GM12878 (cell line): ENCODE data around the gene DVL2. TPM values are rescaled to one million over a fixed set of nuclear protein-coding genes. Genes with fewer than 3 reads are reported as not detected.
A peak's percentile ranks its signal among the peaks of the same experiment; 100 is the strongest.

Experiments
- ATAC-seq: fragments of 200-7000 bp; cut with Tn5 transposase; 3 replicates; pipeline ENCODE4 v1.9.1; 2020; ENCODE audit warnings: mild to moderate bottlenecking, moderate library complexity
- BruUV-seq: library from RNA; stranded (reverse); fragments of 400-500 nt; replicated peaks from 2 replicates; lab custom pipeline; 2021; lab: Mats Ljungman, UMichigan
- CTCF ChIA-PET: fragments of 300-600 bp; sonication (Branson Sonifier 250); formaldehyde crosslinking; extraction: SDS; loops from one replicate; lab custom pipeline; 2021; ENCODE audit warnings: inconsistent platforms; lab: Yijun Ruan, JAX
- POLR2A ChIA-PET: fragments of 350-600 bp; formaldehyde crosslinking; extraction: SDS; loops from one replicate; lab custom pipeline; 2021; ENCODE audit warnings: inconsistent platforms; lab: Charles Lee
- RAD21 ChIA-PET: fragments of 300-600 bp; sonication (Branson Sonifier 250); formaldehyde crosslinking; loops from one replicate; lab custom pipeline; 2023; ENCODE audit warnings: antibody characterized with exemption; ENCODE audit not compliant: unreplicated experiment; lab: Charles Lee
- SMC1A ChIA-PET: fragments of 300-600 bp; sonication (Branson Sonifier 250); formaldehyde crosslinking; loops from one replicate; lab custom pipeline; 2023; ENCODE audit not compliant: unreplicated experiment, uncharacterized antibody; lab: Charles Lee
- DNase-seq: peaks from one replicate; pipeline ENCODE4 v3.0.0-alpha.2; 2011; ENCODE audit warnings: low read depth, low spot score
- FAIRE-seq: peaks from 3 replicates; lab custom pipeline; 2011; peaks lifted over from hg19 to GRCh38; lab: Jason Lieb, UNC
- H2AFZ ChIP-seq: 2 replicates; pipeline ENCODE4 v1.6.0; 2011; ENCODE audit warnings: low read depth, low read length, control low read depth; ENCODE audit not compliant: control insufficient read depth
- H3K27ac ChIP-seq: 2 replicates; pipeline ENCODE4 v1.5.1; 2011; ENCODE audit warnings: control low read depth; ENCODE audit not compliant: control insufficient read depth, insufficient read depth
- H3K27me3 ChIP-seq, 2 experiments: replicated peaks in 1 of 2; 2 replicates each; pipeline versions ENCODE4 v1.6.0 to v1.6.1; 2011; ENCODE audit warnings: low read length in 1 of 2; ENCODE audit not compliant: control insufficient read depth in 2 of 2, insufficient read depth in 2 of 2
- H3K36me3 ChIP-seq, 2 experiments: 2 replicates each; pipeline ENCODE4 v1.5.1; 2011; ENCODE audit warnings: low read length in 1 of 2; ENCODE audit not compliant: control insufficient read depth in 2 of 2, insufficient read depth in 2 of 2
- H3K4me1 ChIP-seq: 2 replicates; pipeline ENCODE4 v1.6.1; 2011; ENCODE audit warnings: mild to moderate bottlenecking, low read length, moderate library complexity, mixed read lengths; ENCODE audit not compliant: control insufficient read depth, insufficient read depth
- H3K4me2 ChIP-seq: 2 replicates; pipeline ENCODE4 v1.6.0; 2011; ENCODE audit warnings: control low read depth; ENCODE audit not compliant: control insufficient read depth, insufficient read depth
- H3K4me3 ChIP-seq: fragments of 200-600 bp; sonication (generic); 2 replicates; pipeline ENCODE4 v1.5.1; 2016
- H3K79me2 ChIP-seq: 2 replicates; pipeline ENCODE4 v1.6.0; 2011; ENCODE audit warnings: low read length; ENCODE audit not compliant: control insufficient read depth, insufficient read depth
- H3K9ac ChIP-seq: 2 replicates; pipeline ENCODE4 v1.8.0; 2011; ENCODE audit warnings: low read length, control low read depth, mixed read lengths; ENCODE audit not compliant: control insufficient read depth, insufficient read depth
- H3K9me3 ChIP-seq: replicated peaks from 3 replicates; pipeline ENCODE4 v1.5.1; 2011; ENCODE audit warnings: mild to moderate bottlenecking, low read length; ENCODE audit not compliant: control insufficient read depth, insufficient read depth
- H4K20me1 ChIP-seq: 2 replicates; pipeline ENCODE4 v1.6.0; 2011; ENCODE audit not compliant: control insufficient read depth, insufficient read depth
- BACH1 ChIP-seq: fragments of 450-650 bp; IDR thresholded peaks from 2 replicates; pipeline ENCODE4 v1.6.1; 2017; ENCODE audit warnings: mild to moderate bottlenecking, borderline replicate concordance
- CHD1 ChIP-seq: IDR thresholded peaks from 2 replicates; pipeline ENCODE4 v1.6.1; 2012; ENCODE audit warnings: low read depth, low read length, improper control_type of control experiment
- FOXM1 ChIP-seq: IDR thresholded peaks from 2 replicates; pipeline ENCODE4 v1.6.1; 2012; ENCODE audit warnings: low read depth, mild to moderate bottlenecking, inconsistent platforms, low read length, moderate library complexity
- HCFC1 ChIP-seq: fragments of 150-350 bp; IDR thresholded peaks from 2 replicates; pipeline ENCODE4 v1.6.1; 2014; ENCODE audit warnings: low read length
- LARP7 ChIP-seq: fragments of 450-650 bp; IDR thresholded peaks from 2 replicates; pipeline ENCODE4 v1.6.1; 2017; ENCODE audit warnings: mild to moderate bottlenecking
- SMARCA5 ChIP-seq: fragments of 450-650 bp; IDR thresholded peaks from 2 replicates; pipeline ENCODE4 v1.6.1; 2017; ENCODE audit warnings: mild to moderate bottlenecking
- SMC3 ChIP-seq: IDR thresholded peaks from 2 replicates; pipeline ENCODE4 v1.6.1; 2011; ENCODE audit warnings: low read length, improper control_type of control experiment, borderline replicate concordance
- SUPT20H ChIP-seq: IDR thresholded peaks from 2 replicates; pipeline ENCODE4 v1.6.1; 2011; ENCODE audit warnings: low read depth, mild to moderate bottlenecking, low read length, moderate library complexity, borderline replicate concordance; ENCODE audit not compliant: control insufficient read depth
- TAF1 ChIP-seq: IDR thresholded peaks from 2 replicates; pipeline ENCODE4 v1.6.1; 2011; ENCODE audit warnings: mild to moderate bottlenecking, low read depth, low read length, borderline replicate concordance
- ZBED1 ChIP-seq: IDR thresholded peaks from 2 replicates; pipeline ENCODE4 v1.6.1; 2016; ENCODE audit warnings: borderline replicate concordance
- ZSCAN29 ChIP-seq: fragments of 450-650 bp; IDR thresholded peaks from 2 replicates; pipeline ENCODE4 v1.6.1; 2017; ENCODE audit warnings: mild to moderate bottlenecking, moderate library complexity
- WGBS: methylation state at CpG from one replicate; pipeline ENCODE4 v1.1.6; 2016; ENCODE audit warnings: low lambda C conversion rate; ENCODE audit not compliant: insufficient replicate concordance, insufficient coverage; ENCODE audit errors: missing lambda C conversion rate; 5-methylcytosine and 5-hydroxymethylcytosine counted together
- in situ Hi-C: fragments of 300-500 bp; cut with MboI; formaldehyde crosslinking; loops from 9 replicates; pipeline ENCODE4 v1.14.3; 2018; ENCODE audit warnings: mixed read lengths
- intact Hi-C: fragments of 100-400 bp; cut with micrococcal nuclease; formaldehyde crosslinking; loops from one replicate; pipeline ENCODE4 v1.14.2; 2022; ENCODE audit not compliant: unreplicated experiment
- polyA plus RNA-seq, 11 experiments: library from polyadenylated mRNA; depleted of rRNA in 4 of 11; unstranded in 6 of 11; stranded (reverse) in 5 of 11; fragments of >200 nt; fragmentation: Nextera tagmentation in 4 of 11; fragmentation: Illumina TruSeq in 1 of 11; extraction: Ambion mirVana in 4 of 11; extraction: Trizol in 1 of 11; gene quantifications; 1 replicate in 1 of 11; 2 replicates in 10 of 11; pipeline versions ENCODE4 v1.2.1 to v1.2.3, GENCODE V29; 2011 to 2016; ENCODE audit warnings: inconsistent platforms in 2 of 11, missing spikeins in 2 of 11, low read depth in 1 of 11
- total RNA-seq, 4 experiments: library from RNA; depleted of rRNA in 3 of 4; stranded (reverse); fragments of >200 nt in 3 of 4; fragmentation: Illumina TruSeq in 1 of 4; extraction: Trizol in 1 of 4; gene quantifications; 2 replicates each; pipeline versions ENCODE4 v1.2.1 to v1.2.3, GENCODE V29; 2013 to 2021
- TF ChIP-seq, protein P1 (sequence below): fragments of 150-350 bp; IDR thresholded peaks from 2 replicates; pipeline ENCODE4 v1.6.1; 2016; ENCODE audit warnings: low read depth, low read length
- TF ChIP-seq, protein P2 (sequence below): fragments of 450-650 bp; IDR thresholded peaks from 2 replicates; pipeline ENCODE4 v1.6.1; 2017; ENCODE audit warnings: mild to moderate bottlenecking, moderate library complexity
- TF ChIP-seq, protein P3 (sequence below): IDR thresholded peaks from 2 replicates; pipeline ENCODE4 v1.6.1; 2011; ENCODE audit warnings: borderline replicate concordance, low read depth, mild to moderate bottlenecking, moderate library complexity, low read length; ENCODE audit not compliant: insufficient read depth, poor library complexity, severe bottlenecking

The DVL2 gene
- total and polyA plus RNA-seq, 10 of the 15 experiments (the other 5 are each of a cell fraction or from before 2014, with no cell fraction given) = 0.97 to 44.8 (median 23.2) TPM

DNA sequence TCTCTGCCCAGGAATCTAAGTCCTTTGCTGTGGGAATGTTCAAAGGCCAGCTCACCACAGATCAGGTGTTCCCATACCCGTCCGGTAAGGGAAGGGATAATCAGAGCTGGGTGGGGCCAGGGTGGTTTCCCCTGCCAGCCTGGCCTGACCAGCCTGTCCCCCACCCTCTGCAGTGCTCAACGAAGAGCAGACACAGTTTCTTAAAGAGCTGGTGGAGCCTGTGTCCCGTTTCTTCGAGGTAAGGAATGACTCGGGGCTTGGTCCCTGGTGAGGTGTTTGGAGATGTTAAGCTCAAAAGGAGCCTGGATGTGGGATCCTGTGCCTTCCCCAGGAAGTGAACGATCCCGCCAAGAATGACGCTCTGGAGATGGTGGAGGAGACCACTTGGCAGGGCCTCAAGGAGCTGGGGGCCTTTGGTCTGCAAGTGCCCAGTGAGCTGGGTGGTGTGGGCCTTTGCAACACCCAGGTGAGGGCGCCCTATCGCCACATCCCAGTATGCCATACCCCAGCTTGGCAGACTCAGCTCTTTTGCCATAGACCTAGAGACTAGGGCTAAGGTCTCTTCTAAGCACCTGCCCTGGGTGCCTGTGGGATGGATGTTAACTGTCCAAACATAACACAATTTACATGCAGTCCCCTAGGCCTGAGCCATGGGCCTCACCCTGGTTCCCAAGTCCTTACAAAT lies 13.6 kb downstream of the DVL2 start:
- BruUV-seq = no TSS peak
- Histone ChIP-seq H3K36me3 (peaks cover 11 to 12% of the 10 kb centered on the region in 2 experiments), H3K79me2 (peaks cover 14% of the 10 kb centered on the region), H3K9me3 (no peaks in the 10 kb centered on the region), H3K27me3 (no peaks in the 10 kb centered on the region), H3K9ac (peak overlapping the region; percentile 86), H3K4me3 (peak overlapping the region; percentile 81), H3K27ac (peak overlapping the region; percentile 92), H3K4me2 (peak overlapping the region; percentile 97), H3K4me1 (peaks cover 12% of the 10 kb centered on the region), H4K20me1 (no peaks in the 10 kb centered on the region), H2AFZ (no peak overlapping the region)
- FAIRE-seq = peak; percentile 54
- 37% methylated on average over 11 of the region's 11 CpGs for WGBS
- RAD21 ChIA-PET = interaction anchor here (0.5 to 3.2 kb wide), 17 partner anchors 14 to 364 kb away, joined by 3 to 51 read pairs (median 4); partner anchors contain the start of genes CTDNEP1, DVL2, ELP5 and GABARAP
- POLR2A ChIA-PET = interaction anchor here (0.5 to 5.9 kb wide), 15 partner anchors 10 to 1734 kb away, joined by 3 to 60 read pairs (median 4); partner anchors contain the start of genes CTDNEP1, DVL2, ELP5 and GABARAP
- ATAC-seq = peak; percentile 80
- in situ Hi-C loops (no loop called here), intact Hi-C loops (no loop called here)
- CTCF ChIA-PET = interaction anchor here (0.6 to 5.1 kb wide), 21 partner anchors 12 to 175 kb away, joined by 3 to 70 read pairs (median 5); partner anchors contain the start of genes ACAP1, DVL2, GABARAP and PHF23
- SMC1A ChIA-PET = interaction anchor here (0.6 to 4.8 kb wide), 12 partner anchors 14 to 175 kb away, joined by 3 to 34 read pairs (median 5); partner anchors contain the start of genes DVL2, GABARAP and PHF23
- no peak for DNase-seq
- TF ChIP-seq, protein P1, sequence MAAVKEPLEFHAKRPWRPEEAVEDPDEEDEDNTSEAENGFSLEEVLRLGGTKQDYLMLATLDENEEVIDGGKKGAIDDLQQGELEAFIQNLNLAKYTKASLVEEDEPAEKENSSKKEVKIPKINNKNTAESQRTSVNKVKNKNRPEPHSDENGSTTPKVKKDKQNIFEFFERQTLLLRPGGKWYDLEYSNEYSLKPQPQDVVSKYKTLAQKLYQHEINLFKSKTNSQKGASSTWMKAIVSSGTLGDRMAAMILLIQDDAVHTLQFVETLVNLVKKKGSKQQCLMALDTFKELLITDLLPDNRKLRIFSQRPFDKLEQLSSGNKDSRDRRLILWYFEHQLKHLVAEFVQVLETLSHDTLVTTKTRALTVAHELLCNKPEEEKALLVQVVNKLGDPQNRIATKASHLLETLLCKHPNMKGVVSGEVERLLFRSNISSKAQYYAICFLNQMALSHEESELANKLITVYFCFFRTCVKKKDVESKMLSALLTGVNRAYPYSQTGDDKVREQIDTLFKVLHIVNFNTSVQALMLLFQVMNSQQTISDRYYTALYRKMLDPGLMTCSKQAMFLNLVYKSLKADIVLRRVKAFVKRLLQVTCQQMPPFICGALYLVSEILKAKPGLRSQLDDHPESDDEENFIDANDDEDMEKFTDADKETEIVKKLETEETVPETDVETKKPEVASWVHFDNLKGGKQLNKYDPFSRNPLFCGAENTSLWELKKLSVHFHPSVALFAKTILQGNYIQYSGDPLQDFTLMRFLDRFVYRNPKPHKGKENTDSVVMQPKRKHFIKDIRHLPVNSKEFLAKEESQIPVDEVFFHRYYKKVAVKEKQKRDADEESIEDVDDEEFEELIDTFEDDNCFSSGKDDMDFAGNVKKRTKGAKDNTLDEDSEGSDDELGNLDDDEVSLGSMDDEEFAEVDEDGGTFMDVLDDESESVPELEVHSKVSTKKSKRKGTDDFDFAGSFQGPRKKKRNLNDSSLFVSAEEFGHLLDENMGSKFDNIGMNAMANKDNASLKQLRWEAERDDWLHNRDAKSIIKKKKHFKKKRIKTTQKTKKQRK = no peak
- TF ChIP-seq TAF1 (no peak), LARP7 (no peak), SMARCA5 (peak; percentile 79), SUPT20H (no peak), FOXM1 (peak; percentile 38; the same call in 1 of the 2 replicates), SMC3 (peak; percentile 53; the same call in 1 of the 2 replicates), HCFC1 (0 out of 2 replicates have a peak, but pooled peaks have one; percentile 28), BACH1 (no peak), ZSCAN29 (no peak), CHD1 (0 out of 2 replicates have a peak, but pooled peaks have one; percentile 10), ZBED1 (no peak)
- TF ChIP-seq, protein P2, sequence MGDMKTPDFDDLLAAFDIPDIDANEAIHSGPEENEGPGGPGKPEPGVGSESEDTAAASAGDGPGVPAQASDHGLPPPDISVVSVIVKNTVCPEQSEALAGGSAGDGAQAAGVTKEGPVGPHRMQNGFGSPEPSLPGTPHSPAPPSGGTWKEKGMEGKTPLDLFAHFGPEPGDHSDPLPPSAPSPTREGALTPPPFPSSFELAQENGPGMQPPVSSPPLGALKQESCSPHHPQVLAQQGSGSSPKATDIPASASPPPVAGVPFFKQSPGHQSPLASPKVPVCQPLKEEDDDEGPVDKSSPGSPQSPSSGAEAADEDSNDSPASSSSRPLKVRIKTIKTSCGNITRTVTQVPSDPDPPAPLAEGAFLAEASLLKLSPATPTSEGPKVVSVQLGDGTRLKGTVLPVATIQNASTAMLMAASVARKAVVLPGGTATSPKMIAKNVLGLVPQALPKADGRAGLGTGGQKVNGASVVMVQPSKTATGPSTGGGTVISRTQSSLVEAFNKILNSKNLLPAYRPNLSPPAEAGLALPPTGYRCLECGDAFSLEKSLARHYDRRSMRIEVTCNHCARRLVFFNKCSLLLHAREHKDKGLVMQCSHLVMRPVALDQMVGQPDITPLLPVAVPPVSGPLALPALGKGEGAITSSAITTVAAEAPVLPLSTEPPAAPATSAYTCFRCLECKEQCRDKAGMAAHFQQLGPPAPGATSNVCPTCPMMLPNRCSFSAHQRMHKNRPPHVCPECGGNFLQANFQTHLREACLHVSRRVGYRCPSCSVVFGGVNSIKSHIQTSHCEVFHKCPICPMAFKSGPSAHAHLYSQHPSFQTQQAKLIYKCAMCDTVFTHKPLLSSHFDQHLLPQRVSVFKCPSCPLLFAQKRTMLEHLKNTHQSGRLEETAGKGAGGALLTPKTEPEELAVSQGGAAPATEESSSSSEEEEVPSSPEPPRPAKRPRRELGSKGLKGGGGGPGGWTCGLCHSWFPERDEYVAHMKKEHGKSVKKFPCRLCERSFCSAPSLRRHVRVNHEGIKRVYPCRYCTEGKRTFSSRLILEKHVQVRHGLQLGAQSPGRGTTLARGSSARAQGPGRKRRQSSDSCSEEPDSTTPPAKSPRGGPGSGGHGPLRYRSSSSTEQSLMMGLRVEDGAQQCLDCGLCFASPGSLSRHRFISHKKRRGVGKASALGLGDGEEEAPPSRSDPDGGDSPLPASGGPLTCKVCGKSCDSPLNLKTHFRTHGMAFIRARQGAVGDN = no peak
- TF ChIP-seq, protein P3, sequence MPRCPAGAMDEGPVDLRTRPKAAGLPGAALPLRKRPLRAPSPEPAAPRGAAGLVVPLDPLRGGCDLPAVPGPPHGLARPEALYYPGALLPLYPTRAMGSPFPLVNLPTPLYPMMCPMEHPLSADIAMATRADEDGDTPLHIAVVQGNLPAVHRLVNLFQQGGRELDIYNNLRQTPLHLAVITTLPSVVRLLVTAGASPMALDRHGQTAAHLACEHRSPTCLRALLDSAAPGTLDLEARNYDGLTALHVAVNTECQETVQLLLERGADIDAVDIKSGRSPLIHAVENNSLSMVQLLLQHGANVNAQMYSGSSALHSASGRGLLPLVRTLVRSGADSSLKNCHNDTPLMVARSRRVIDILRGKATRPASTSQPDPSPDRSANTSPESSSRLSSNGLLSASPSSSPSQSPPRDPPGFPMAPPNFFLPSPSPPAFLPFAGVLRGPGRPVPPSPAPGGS = peak; percentile 11
